AG09309 (cell line): ENCODE data around the gene MAP3K5.

Experiments
- DNase-seq: peaks from one replicate; pipeline ENCODE4 v3.0.0-alpha.2; 2010; ENCODE audit warnings: low read depth
- H3K4me3 ChIP-seq: 2 replicates; pipeline ENCODE4 v1.5.1; 2011; ENCODE audit warnings: mild to moderate bottlenecking, low read depth, low read length, moderate library complexity; ENCODE audit not compliant: control insufficient read depth
- CTCF ChIP-seq: IDR thresholded peaks from 2 replicates; pipeline ENCODE4 v1.5.1; 2011; ENCODE audit warnings: mild to moderate bottlenecking, low read depth, low read length, inconsistent platforms; ENCODE audit not compliant: insufficient read depth, control insufficient read depth; ENCODE audit errors: missing control alignments

The MAP3K5 gene

GRCh38 chr6:136640132-136640915 lies 152.0 kb downstream of the MAP3K5 start:
- DNase-seq, result peak; percentile 40
- no peak overlapping the region for H3K4me3 ChIP-seq
- TF ChIP-seq CTCF, result no peak

GRCh38 chr6:136639702-136640101 lies 152.6 kb downstream of the MAP3K5 start:
- TF ChIP-seq CTCF, result no peak
- H3K4me3 ChIP-seq, result no peak overlapping the region
- DNase-seq, result no peak

GRCh38 chr6:136635615-136636014 lies 156.7 kb downstream of the MAP3K5 start:
- DNase-seq, result no peak
- no peak overlapping the region for H3K4me3 ChIP-seq
- TF ChIP-seq CTCF, result no peak

- H3K4me3 ChIP-seq, result no peak overlapping the region
- DNase-seq, result no peak
- TF ChIP-seq CTCF, result no peak
These were observed 158.9 kb downstream of the MAP3K5 start for GRCh38 chr6:136633355-136633754.

- no peak for TF ChIP-seq CTCF
- H3K4me3 ChIP-seq, result no peak overlapping the region
- no peak for DNase-seq
These were observed 163.3 kb downstream of the MAP3K5 start for GRCh38 chr6:136628996-136629395.

- no peak overlapping the region for H3K4me3 ChIP-seq
- DNase-seq, result no peak
- TF ChIP-seq CTCF, result no peak
These were observed 165.1 kb downstream of the MAP3K5 start for GRCh38 chr6:136627191-136627590.

- H3K4me3 ChIP-seq, result no peak overlapping the region
- no peak for TF ChIP-seq CTCF
- no peak for DNase-seq
These were observed 167.0 kb downstream of the MAP3K5 start for GRCh38 chr6:136625293-136625692.
